HFFc6 (cell line): Measurements from ENCODE around the gene CYYR1. TPM values are rescaled to one million over a fixed set of nuclear protein-coding genes. Genes with fewer than 3 reads are reported as not detected.
"Not testable (repeated sequence)": the region's sequence is repeated elsewhere in the genome, so short reads cannot be mapped to it uniquely, and the experiment has no call there.

Source experiments
- DNase-seq: peaks from one replicate; pipeline ENCODE4 v3.0.0-alpha.2; 2018
- H3K27ac Mint-ChIP-seq: 2 replicates; pipeline ENCODE4 v1.8.0; 2020; ENCODE audit warnings: mild to moderate bottlenecking, mixed read lengths
- H3K27me3 Mint-ChIP-seq: 2 replicates; pipeline ENCODE4 v1.8.0; 2021; ENCODE audit warnings: mild to moderate bottlenecking, moderate library complexity, mixed read lengths; ENCODE audit not compliant: insufficient read depth
- H3K36me3 Mint-ChIP-seq: 2 replicates; pipeline ENCODE4 v1.8.0; 2021; ENCODE audit warnings: low read depth, mixed read lengths
- H3K4me1 Mint-ChIP-seq: 2 replicates; pipeline ENCODE4 v1.8.0; 2020; ENCODE audit warnings: low read depth, mixed read lengths
- H3K4me3 Mint-ChIP-seq: 2 replicates; pipeline ENCODE4 v1.8.0; 2020; ENCODE audit warnings: mild to moderate bottlenecking, moderate library complexity, mixed read lengths
- H3K9me3 Mint-ChIP-seq: 2 replicates; pipeline ENCODE4 v1.8.0; 2020; ENCODE audit warnings: mild to moderate bottlenecking, mixed read lengths
- CTCF ChIP-seq: fragments of 200-600 bp; sonication (generic); IDR thresholded peaks from 2 replicates; pipeline ENCODE4 v1.5.0; 2021; ENCODE audit warnings: antibody characterized with exemption, mild to moderate bottlenecking
- total RNA-seq, 6 experiments: library from RNA; stranded (reverse); fragmentation: NEBNext Ultra II Directional; extraction: Animal tissue kit (Norgen Biotek cat#: 25700); gene quantifications; 2 replicates in 1 of 6; 3 replicates in 5 of 6; pipeline ENCODE4 v1.2.3, GENCODE V29; 2021

CYYR1 gene
- total RNA-seq, 6 experiments from 2014 or later: not detected

DNA sequence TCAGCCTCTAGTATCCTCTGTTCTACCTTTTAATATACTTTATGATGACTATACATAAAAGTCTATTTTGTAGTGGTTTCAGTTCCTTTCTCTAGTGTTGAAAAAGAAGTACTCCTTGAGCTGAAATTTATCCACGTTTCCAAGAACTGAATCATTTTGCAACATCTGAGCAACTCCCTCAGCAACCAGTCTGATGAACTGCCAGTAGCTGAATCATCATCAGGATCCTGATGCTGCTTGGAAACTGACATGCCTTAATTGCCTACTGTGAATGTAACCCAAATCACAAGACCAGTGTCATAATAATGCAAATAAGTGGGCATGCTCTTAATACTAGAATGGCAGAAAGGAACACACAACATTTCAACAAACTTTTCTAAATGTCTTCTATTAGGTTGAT, 103.3 kb downstream of the CYYR1 start:
- no peaks in the 10 kb centered on the region; the same call in 1 of the 2 replicates for H3K9me3 Mint-ChIP-seq
- no peak for TF ChIP-seq CTCF
- H3K27ac Mint-ChIP-seq: no peak overlapping the region
- no peaks in the 10 kb centered on the region for H3K36me3 Mint-ChIP-seq
- H3K4me3 Mint-ChIP-seq: no peak overlapping the region
- peak; percentile 58 for DNase-seq
- H3K4me1 Mint-ChIP-seq: peaks cover 5% of the 10 kb centered on the region; the same call in 1 of the 2 replicates
- H3K27me3 Mint-ChIP-seq: no peaks in the 10 kb centered on the region; the same call in 1 of the 2 replicates

DNA sequence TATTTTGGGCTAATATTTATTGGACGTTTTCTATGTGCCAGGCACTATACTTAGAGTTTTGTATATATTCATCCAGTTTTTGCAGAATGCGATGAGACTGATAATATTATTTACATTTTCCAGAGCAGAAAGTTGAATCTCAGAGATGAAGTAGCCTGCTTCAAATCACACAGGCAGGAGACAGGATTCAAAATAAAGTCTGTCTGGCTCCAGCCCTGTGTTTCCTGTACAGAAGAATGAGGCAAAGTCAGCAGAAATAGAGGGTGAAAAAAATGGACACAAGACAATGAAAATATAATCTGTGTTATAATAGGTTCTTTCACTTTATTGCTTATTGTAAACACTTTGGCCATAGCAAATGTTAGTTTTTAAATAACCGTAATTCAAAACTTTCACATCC, 107.2 kb downstream of the CYYR1 start:
- Mint-ChIP-seq H3K4me1 (peaks cover 5% of the 10 kb centered on the region; the same call in 1 of the 2 replicates), H3K4me3 (no peak overlapping the region), H3K27ac (no peak overlapping the region), H3K36me3 (no peaks in the 10 kb centered on the region), H3K9me3 (no peaks in the 10 kb centered on the region), H3K27me3 (no peaks in the 10 kb centered on the region; the same call in none of the 2 replicates)
- no peak for DNase-seq
- no peak for TF ChIP-seq CTCF

DNA sequence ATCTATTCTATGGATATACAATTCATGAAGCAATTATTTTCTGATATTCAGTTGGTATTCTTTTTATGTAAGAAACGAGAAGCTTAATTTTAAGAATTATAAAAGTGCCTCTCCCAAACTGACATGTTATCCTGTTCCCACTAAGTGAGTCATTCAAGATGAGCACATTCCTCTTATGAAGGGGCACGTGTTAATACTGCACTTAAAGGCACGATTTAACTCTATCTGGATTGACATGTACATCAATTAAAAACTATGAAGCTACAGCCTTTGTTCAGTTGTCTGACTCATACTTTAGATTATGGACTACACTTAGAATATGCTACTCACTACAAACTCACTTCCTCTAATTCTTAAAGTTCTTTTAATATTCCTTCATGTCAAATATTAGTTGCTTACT, 111.6 kb downstream of the CYYR1 start:
- no peaks in the 10 kb centered on the region for H3K36me3 Mint-ChIP-seq
- DNase-seq: no peak
- TF ChIP-seq CTCF: no peak

GRCh38 chr21:26460621-26461020, 112.5 kb downstream of the CYYR1 start:
- no peak overlapping the region for H3K27ac Mint-ChIP-seq
- H3K9me3 Mint-ChIP-seq: peaks cover 4% of the 10 kb centered on the region; the same call in 1 of the 2 replicates
- no peak for TF ChIP-seq CTCF
- H3K36me3 Mint-ChIP-seq: no peaks in the 10 kb centered on the region
- DNase-seq: no peak
- no peaks in the 10 kb centered on the region; the same call in 1 of the 2 replicates for H3K27me3 Mint-ChIP-seq
- H3K4me3 Mint-ChIP-seq: no peak overlapping the region
- no peaks in the 10 kb centered on the region for H3K4me1 Mint-ChIP-seq

More for the DNA sequence above, 111.6 kb downstream of the CYYR1 start:
- Mint-ChIP-seq H3K27ac (no peak overlapping the region), H3K9me3 (peaks cover 4% of the 10 kb centered on the region; the same call in 1 of the 2 replicates), H3K4me3 (no peak overlapping the region), H3K27me3 (no peaks in the 10 kb centered on the region; the same call in 1 of the 2 replicates), H3K4me1 (no peaks in the 10 kb centered on the region)

- not testable (repeated sequence) for H3K4me3 Mint-ChIP-seq, H3K36me3 Mint-ChIP-seq, H3K4me1 Mint-ChIP-seq, H3K9me3 Mint-ChIP-seq, H3K27ac Mint-ChIP-seq, H3K27me3 Mint-ChIP-seq, DNase-seq
Measured at GRCh38 chr21:26458854-26459253, 114.2 kb downstream of the CYYR1 start.

DNA sequence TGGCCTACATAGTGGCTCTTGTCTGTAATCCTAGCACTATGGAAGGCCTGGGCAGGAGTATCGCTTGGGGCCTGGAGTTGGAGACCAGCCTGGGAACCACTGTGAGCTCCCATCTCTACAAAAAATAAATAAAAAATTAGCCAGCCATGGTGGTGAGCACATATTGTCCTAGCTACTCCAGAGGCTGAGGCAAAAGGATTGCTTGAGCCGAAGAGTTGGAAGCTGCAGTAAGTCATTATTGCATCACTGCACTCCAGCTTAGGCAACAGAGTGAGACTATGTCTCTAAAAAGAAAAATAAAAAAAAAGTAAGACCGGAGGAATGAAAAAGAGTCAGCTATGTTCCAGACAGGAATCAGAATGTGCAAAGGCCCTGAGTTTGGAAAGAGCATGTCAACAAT, 115.3 kb downstream of the CYYR1 start:
- no peaks in the 10 kb centered on the region; the same call in 1 of the 2 replicates for H3K27me3 Mint-ChIP-seq
- DNase-seq: no peak
- no peak overlapping the region for H3K4me3 Mint-ChIP-seq
- no peaks in the 10 kb centered on the region; the same call in 1 of the 2 replicates for H3K4me1 Mint-ChIP-seq
- no peaks in the 10 kb centered on the region for H3K36me3 Mint-ChIP-seq
- peaks cover 4% of the 10 kb centered on the region; the same call in 1 of the 2 replicates for H3K9me3 Mint-ChIP-seq
- no peak for TF ChIP-seq CTCF
- H3K27ac Mint-ChIP-seq: no peak overlapping the region
